Osteoblast (primary cell): Measurements from ENCODE around the gene RARA. TPM values are rescaled to one million over a fixed set of nuclear protein-coding genes. Genes with fewer than 3 reads are reported as not detected.

Experiments used
- DNase-seq: peaks from one replicate; pipeline ENCODE4 v3.0.0; 2011; ENCODE audit warnings: low spot score, mixed read lengths; ENCODE audit not compliant: insufficient read length; ENCODE audit errors: missing footprints
- H2AFZ ChIP-seq: 2 replicates; pipeline ENCODE4 v1.6.0; 2011; ENCODE audit warnings: mild to moderate bottlenecking, low read length
- H3K27ac ChIP-seq: 2 replicates; pipeline ENCODE4 v1.5.1; 2011; ENCODE audit warnings: mild to moderate bottlenecking, low read depth, low read length, moderate library complexity
- H3K27me3 ChIP-seq: 2 replicates; pipeline ENCODE4 v1.6.0; 2012; ENCODE audit warnings: mild to moderate bottlenecking, control low read depth, inconsistent platforms, low read length, moderate library complexity; ENCODE audit not compliant: insufficient read depth
- H3K36me3 ChIP-seq: 2 replicates; pipeline ENCODE4 v1.5.1; 2011; ENCODE audit warnings: mild to moderate bottlenecking, low read length, control low read depth, moderate library complexity; ENCODE audit not compliant: insufficient read depth
- H3K4me1 ChIP-seq: 2 replicates; pipeline ENCODE4 v1.5.1; 2011; ENCODE audit warnings: mild to moderate bottlenecking, low read length, control low read depth, moderate library complexity; ENCODE audit not compliant: insufficient read depth
- H3K4me2 ChIP-seq: 2 replicates; pipeline ENCODE4 v1.6.0; 2011; ENCODE audit warnings: mild to moderate bottlenecking, low read length; ENCODE audit not compliant: insufficient read depth
- H3K4me3 ChIP-seq: fragments of 200-600 bp; sonication (generic); 3 replicates; pipeline ENCODE4 v1.5.1; 2012; ENCODE audit warnings: mild to moderate bottlenecking, low read length, inconsistent platforms; ENCODE audit not compliant: insufficient read depth
- H3K79me2 ChIP-seq: 2 replicates; pipeline ENCODE4 v1.6.0; 2012; ENCODE audit warnings: mild to moderate bottlenecking, low read length, control low read depth, inconsistent platforms; ENCODE audit not compliant: insufficient read depth
- H3K9me3 ChIP-seq: 2 replicates; pipeline ENCODE4 v1.5.1; 2011; ENCODE audit warnings: low read depth, low read length, control low read depth
- H4K20me1 ChIP-seq: 2 replicates; pipeline ENCODE4 v1.6.0; 2012; ENCODE audit warnings: mild to moderate bottlenecking, low read length, control low read depth; ENCODE audit not compliant: insufficient read depth
- CTCF ChIP-seq: IDR thresholded peaks from 2 replicates; pipeline ENCODE4 v1.5.1; 2011; ENCODE audit warnings: mild to moderate bottlenecking, low read depth, low read length, moderate library complexity; ENCODE audit errors: extremely low read depth
- total RNA-seq: library from RNA; depleted of rRNA; stranded (reverse); fragments of >200 nt; gene quantifications from 2 replicates; pipeline ENCODE4 v1.2.3, GENCODE V29; 2012

RARA gene
- total RNA-seq, 1 donor: 31.1 TPM

- Histone ChIP-seq H3K4me1 (peaks cover 66% of the 10 kb centered on the region), H2AFZ (no peak overlapping the region), H3K4me2 (peak overlapping the region; percentile 92), H3K36me3 (peaks cover 11% of the 10 kb centered on the region), H3K9me3 (no peaks in the 10 kb centered on the region), H3K4me3 (peak overlapping the region; percentile 81), H3K27me3 (no peaks in the 10 kb centered on the region), H3K79me2 (peaks cover 89% of the 10 kb centered on the region), H4K20me1 (peaks cover 64% of the 10 kb centered on the region), H3K27ac (peak overlapping the region; percentile 58)
- TF ChIP-seq CTCF: no peak
- peak; percentile 87 for DNase-seq
These were observed 35.6 kb downstream of the RARA start for GRCh38 chr17:40344421-40345160.

GRCh38 chr17:40345161-40345993 lies 36.4 kb downstream of the RARA start:
- Histone ChIP-seq H3K27ac (peak overlapping the region; percentile 58), H3K4me1 (peaks cover 72% of the 10 kb centered on the region), H3K79me2 (peaks cover 89% of the 10 kb centered on the region), H2AFZ (no peak overlapping the region), H3K4me3 (peak overlapping the region; percentile 81), H4K20me1 (peaks cover 69% of the 10 kb centered on the region), H3K27me3 (no peaks in the 10 kb centered on the region), H3K36me3 (peaks cover 15% of the 10 kb centered on the region), H3K4me2 (peak overlapping the region; percentile 92), H3K9me3 (no peaks in the 10 kb centered on the region)
- no peak for TF ChIP-seq CTCF
- DNase-seq: peak; percentile 98

- H3K4me2 ChIP-seq: peak overlapping the region; percentile 92
- peaks cover 15% of the 10 kb centered on the region for H3K36me3 ChIP-seq
- H2AFZ ChIP-seq: no peak overlapping the region
- peaks cover 92% of the 10 kb centered on the region for H3K79me2 ChIP-seq
- H3K27me3 ChIP-seq: no peaks in the 10 kb centered on the region
- peak overlapping the region; percentile 58 for H3K27ac ChIP-seq
- no peaks in the 10 kb centered on the region for H3K9me3 ChIP-seq
- H4K20me1 ChIP-seq: peaks cover 63% of the 10 kb centered on the region
- no peak for TF ChIP-seq CTCF
- H3K4me1 ChIP-seq: peaks cover 67% of the 10 kb centered on the region
- H3K4me3 ChIP-seq: peak overlapping the region; percentile 81
- DNase-seq: peak; percentile 77
These were observed 37.2 kb downstream of the RARA start for GRCh38 chr17:40345994-40346764.
